B cell (primary cell): ENCODE data around the gene TXNL1. TPM values are rescaled to one million over a fixed set of nuclear protein-coding genes. Genes with fewer than 3 reads are reported as not detected.

Source experiments
- ATAC-seq: fragments of 200-7000 bp; cut with Tn5 transposase; one replicate; pipeline ENCODE4 v1.10.0; 2021; ENCODE audit warnings: low read depth, mild to moderate bottlenecking, moderate number of reproducible peaks, moderate library complexity
- CTCF ChIA-PET: fragments of 350-600 bp; sonication (Branson Sonifier 250); formaldehyde crosslinking; loops from one replicate; lab custom pipeline; 2021; ENCODE audit warnings: antibody characterized with exemption, inconsistent platforms; lab: Charles Lee
- POLR2A ChIA-PET: fragments of 350-600 bp; sonication (Branson Sonifier 250); formaldehyde crosslinking; loops from one replicate; lab custom pipeline; 2021; ENCODE audit warnings: antibody characterized with exemption; lab: Charles Lee
- DNase-seq: peaks from one replicate; pipeline ENCODE4 v3.0.0; 2013
- H2AFZ ChIP-seq: 2 replicates; pipeline ENCODE4 v1.6.1; 2012; ENCODE audit warnings: mild to moderate bottlenecking, low read depth, low read length; ENCODE audit not compliant: insufficient read depth, poor library complexity, severe bottlenecking
- H3K27ac ChIP-seq, 2 donors: 1 replicate in 1 of 2; 2 replicates in 1 of 2; pipeline ENCODE4 v1.5.1; 2012 to 2013; ENCODE audit warnings: low read length in 2 of 2, mild to moderate bottlenecking in 2 of 2, moderate library complexity in 1 of 2
- H3K27me3 ChIP-seq, 4 experiments: fragments of 200-600 bp in 1 of 4; sonication (generic) in 1 of 4; replicated peaks in 1 of 4; 1 replicate in 2 of 4; 2 replicates in 2 of 4; pipeline versions ENCODE4 v1.6.1 to v1.7.0; 2013 to 2016; ENCODE audit warnings: low read length in 3 of 4, mild to moderate bottlenecking in 2 of 4, mixed read lengths in 1 of 4, moderate library complexity in 1 of 4; ENCODE audit not compliant: insufficient read depth in 4 of 4, control insufficient read depth in 3 of 4; ENCODE audit errors: control extremely low read depth in 1 of 4
- H3K36me3 ChIP-seq, 2 experiments: replicated peaks in 1 of 2; 1 replicate in 1 of 2; 2 replicates in 1 of 2; pipeline versions ENCODE4 v1.6.1 to v1.7.1; 2013; ENCODE audit warnings: low read length in 1 of 2; ENCODE audit not compliant: insufficient read depth in 2 of 2, control insufficient read depth in 1 of 2; ENCODE audit errors: control extremely low read depth in 1 of 2, extremely low read depth in 1 of 2
- H3K4me1 ChIP-seq, 2 donors: fragments of 200-600 bp in 1 of 2; sonication (generic) in 1 of 2; 1 replicate in 1 of 2; 2 replicates in 1 of 2; pipeline versions ENCODE4 v1.5.1 to v1.6.1; 2013 to 2017; ENCODE audit warnings: low read length in 2 of 2; ENCODE audit not compliant: control insufficient read depth in 2 of 2, insufficient read depth in 2 of 2
- H3K4me2 ChIP-seq: replicated peaks from 2 replicates; pipeline ENCODE3; 2012; ENCODE audit warnings: mild to moderate bottlenecking, low read depth, low read length; ENCODE audit not compliant: poor library complexity, severe bottlenecking
- H3K4me3 ChIP-seq, 5 experiments: fragments of 200-600 bp in 1 of 5; sonication (generic) in 1 of 5; 1 replicate in 3 of 5; 2 replicates in 2 of 5; pipeline versions ENCODE4 v1.5.1 to v1.7.0; 2011 to 2016; ENCODE audit warnings: low read length in 4 of 5, mild to moderate bottlenecking in 4 of 5, low read depth in 2 of 5, control low read depth in 1 of 5, moderate library complexity in 1 of 5; ENCODE audit not compliant: insufficient read depth in 1 of 5; ENCODE audit errors: control extremely low read depth in 1 of 5, extremely low read depth in 1 of 5
- H3K79me2 ChIP-seq: fragments of 200-600 bp; sonication (generic); one replicate; pipeline ENCODE4 v1.6.0; 2016; ENCODE audit warnings: low read length; ENCODE audit not compliant: control insufficient read depth, insufficient read depth
- H3K9ac ChIP-seq: fragments of 200-600 bp; sonication (generic); 2 replicates; pipeline ENCODE4 v1.6.1; 2017; ENCODE audit warnings: mild to moderate bottlenecking, low read length, moderate library complexity
- H3K9me3 ChIP-seq, 3 donors: one replicate each; pipeline versions ENCODE4 v1.6.1 to v1.7.1; 2013; ENCODE audit warnings: low read length in 2 of 3; ENCODE audit not compliant: control insufficient read depth in 2 of 3, insufficient read depth in 1 of 3; ENCODE audit errors: control extremely low read depth in 1 of 3
- H4K20me1 ChIP-seq: 2 replicates; pipeline ENCODE4 v1.6.0; 2012; ENCODE audit warnings: mild to moderate bottlenecking, low read length; ENCODE audit not compliant: insufficient read depth, control insufficient read depth, poor library complexity, severe bottlenecking
- H3K27ac Mint-ChIP-seq: one replicate; pipeline ENCODE4 v1.8.0; 2021; ENCODE audit warnings: mixed read lengths
- H3K27me3 Mint-ChIP-seq: one replicate; pipeline ENCODE4 v1.8.0; 2021; ENCODE audit warnings: mixed read lengths
- H3K4me1 Mint-ChIP-seq: one replicate; pipeline ENCODE4 v1.8.0; 2021; ENCODE audit warnings: mixed read lengths
- H3K4me3 Mint-ChIP-seq: one replicate; pipeline ENCODE4 v1.8.0; 2021; ENCODE audit warnings: mixed read lengths
- H3K9me3 Mint-ChIP-seq: one replicate; pipeline ENCODE4 v1.8.0; 2022; ENCODE audit warnings: mixed read lengths; ENCODE audit not compliant: insufficient read depth
- EZH2 ChIP-seq: IDR thresholded peaks from 2 replicates; pipeline ENCODE4 v1.6.1; 2012; ENCODE audit warnings: borderline replicate concordance, low read depth, mild to moderate bottlenecking, moderate library complexity, low read length; ENCODE audit not compliant: insufficient read depth, poor library complexity, severe bottlenecking
- WGBS: methylation state at CpG from one replicate; pipeline ENCODE4 v1.1.5; 2013; ENCODE audit warnings: missing lambda C conversion rate; ENCODE audit not compliant: insufficient coverage; 5-methylcytosine and 5-hydroxymethylcytosine counted together
- intact Hi-C: fragments of 100-400 bp; cut with micrococcal nuclease; formaldehyde crosslinking; loops from one replicate; pipeline ENCODE4 v1.10.0; 2022
- polyA plus RNA-seq: library from polyadenylated mRNA; depleted of rRNA; stranded (reverse); fragments of >200 nt; gene quantifications from 2 replicates; pipeline ENCODE4 v1.2.3, GENCODE V29; 2012
- total RNA-seq, 2 donors: library from RNA; stranded (reverse); fragments of 120-200 nt in 1 of 2; gene quantifications; 1 replicate in 1 of 2; 2 replicates in 1 of 2; pipeline versions ENCODE4 v1.2.3 to v1.2.4, GENCODE V29; 2013 to 2022
- TF ChIP-seq, protein P1 (sequence below): fragments of 200-600 bp; IDR thresholded peaks from one replicate; pipeline ENCODE4 v1.8.0; 2022; ENCODE audit warnings: antibody characterized with exemption, mild to moderate bottlenecking

The TXNL1 gene
- total and polyA plus RNA-seq, 2 donors (not counting 1 experiment from before 2014, with no cell fraction given), result 20.2 to 45.4 TPM

DNA sequence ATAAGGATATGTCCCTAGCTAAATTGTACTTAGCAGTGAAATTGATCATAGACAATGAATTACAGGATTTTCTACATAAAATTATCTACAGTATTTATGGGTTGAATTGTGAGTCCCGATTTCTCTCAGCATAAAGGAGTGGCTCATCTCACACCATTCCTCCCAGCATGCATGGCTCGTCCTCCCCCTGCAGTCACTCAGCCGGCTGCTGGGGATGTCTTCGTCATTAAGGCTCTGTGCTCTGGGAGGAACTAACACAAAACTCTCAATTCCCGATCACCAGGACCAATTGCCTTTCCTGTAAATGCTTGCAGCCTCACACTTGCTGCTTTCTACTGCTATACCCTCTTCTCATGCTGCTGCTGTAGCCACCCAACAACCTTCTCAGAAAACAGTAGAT, 75.9 kb downstream of the TXNL1 start:
- Histone ChIP-seq H3K4me1 (no peaks in the 10 kb centered on the region), H3K9ac (no peak overlapping the region), H3K4me3 (no peak overlapping the region), H3K79me2 (no peaks in the 10 kb centered on the region), H3K27ac (no peak overlapping the region), H3K9me3 (peaks cover 0 to 3% (median 0%) of the 10 kb centered on the region in 3 donors), H4K20me1 (no peaks in the 10 kb centered on the region), H2AFZ (no peak overlapping the region), H3K36me3 (no peaks in the 10 kb centered on the region), H3K27me3 (no peaks in the 10 kb centered on the region), H3K4me2 (no peak overlapping the region)
- DNase-seq, result no peak
- ATAC-seq, result no peak
- ChIA-PET CTCF (interaction anchor here (0.9 kb wide), 1 partner anchor 14 kb away, joined by 3 read pairs; no protein-coding TSS in a partner anchor), POLR2A (no interaction called here)
- Mint-ChIP-seq H3K27ac (no peak overlapping the region), H3K4me3 (no peak overlapping the region), H3K9me3 (no peaks in the 10 kb centered on the region), H3K4me1 (peaks cover 9% of the 10 kb centered on the region), H3K27me3 (peaks cover 7% of the 10 kb centered on the region)
- intact Hi-C loops, result no loop called here
- WGBS, result 96% methylated on average over 4 of the region's 5 CpGs
- TF ChIP-seq EZH2, result no peak
- TF ChIP-seq, protein P1, sequence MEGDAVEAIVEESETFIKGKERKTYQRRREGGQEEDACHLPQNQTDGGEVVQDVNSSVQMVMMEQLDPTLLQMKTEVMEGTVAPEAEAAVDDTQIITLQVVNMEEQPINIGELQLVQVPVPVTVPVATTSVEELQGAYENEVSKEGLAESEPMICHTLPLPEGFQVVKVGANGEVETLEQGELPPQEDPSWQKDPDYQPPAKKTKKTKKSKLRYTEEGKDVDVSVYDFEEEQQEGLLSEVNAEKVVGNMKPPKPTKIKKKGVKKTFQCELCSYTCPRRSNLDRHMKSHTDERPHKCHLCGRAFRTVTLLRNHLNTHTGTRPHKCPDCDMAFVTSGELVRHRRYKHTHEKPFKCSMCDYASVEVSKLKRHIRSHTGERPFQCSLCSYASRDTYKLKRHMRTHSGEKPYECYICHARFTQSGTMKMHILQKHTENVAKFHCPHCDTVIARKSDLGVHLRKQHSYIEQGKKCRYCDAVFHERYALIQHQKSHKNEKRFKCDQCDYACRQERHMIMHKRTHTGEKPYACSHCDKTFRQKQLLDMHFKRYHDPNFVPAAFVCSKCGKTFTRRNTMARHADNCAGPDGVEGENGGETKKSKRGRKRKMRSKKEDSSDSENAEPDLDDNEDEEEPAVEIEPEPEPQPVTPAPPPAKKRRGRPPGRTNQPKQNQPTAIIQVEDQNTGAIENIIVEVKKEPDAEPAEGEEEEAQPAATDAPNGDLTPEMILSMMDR, result no peak

DNA sequence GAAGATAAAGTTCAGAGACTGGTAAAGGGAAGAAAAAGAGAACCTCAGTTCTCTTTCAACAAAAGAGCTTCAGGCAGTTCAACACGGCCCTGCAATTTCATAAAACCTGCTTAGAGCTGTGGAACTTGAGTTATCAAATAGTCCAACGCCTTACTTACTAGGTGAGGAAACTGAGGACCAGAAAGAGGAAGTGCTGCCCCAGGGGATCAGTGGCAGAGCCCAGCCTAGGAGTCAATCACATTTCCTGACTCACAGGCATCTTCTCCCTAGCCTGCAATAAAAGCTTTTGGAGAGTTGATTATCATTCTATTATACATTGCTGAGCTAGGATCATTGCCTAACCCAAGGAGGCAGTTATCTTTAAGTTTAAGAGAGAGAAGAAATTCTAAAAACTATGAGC, 77.4 kb downstream of the TXNL1 start:
- Histone ChIP-seq H3K4me3 (no peak overlapping the region), H3K9ac (no peak overlapping the region), H3K36me3 (no peaks in the 10 kb centered on the region), H2AFZ (no peak overlapping the region), H3K27me3 (no peaks in the 10 kb centered on the region), H4K20me1 (no peaks in the 10 kb centered on the region), H3K9me3 (peaks cover 0 to 3% (median 0%) of the 10 kb centered on the region in 3 donors), H3K4me2 (no peak overlapping the region), H3K27ac (no peak overlapping the region), H3K79me2 (no peaks in the 10 kb centered on the region), H3K4me1 (no peaks in the 10 kb centered on the region)
- Mint-ChIP-seq H3K27me3 (peaks cover 13% of the 10 kb centered on the region), H3K4me3 (no peak overlapping the region), H3K4me1 (peaks cover 9% of the 10 kb centered on the region), H3K27ac (no peak overlapping the region), H3K9me3 (no peaks in the 10 kb centered on the region)
- TF ChIP-seq, protein P1, result no peak
- TF ChIP-seq EZH2, result no peak
- DNase-seq (no peak), ATAC-seq (no peak)
- ChIA-PET CTCF (interaction anchor here (1.4 kb wide), 1 partner anchor 13 kb away, joined by 4 read pairs; no protein-coding TSS in a partner anchor), POLR2A (no interaction called here)
- intact Hi-C loops, result no loop called here
- 50% methylated on average over 2 of the region's 2 CpGs for WGBS
